Measurements from ENCODE around the gene AKAP10. TPM values are rescaled to one million over a fixed set of nuclear protein-coding genes. Genes with fewer than 3 reads are reported as not detected.

Gene AKAP10
- 10.7 and 13.6 TPM in 2 replicates for total RNA-seq

GRCh38 chr17:19977293-19978208 lies at the start of gene AKAP10:
Gene AKAP10, minus strand, starts transcription at chr17:19977828. Its CDS starts 149 bp downstream, at chr17:19977679.

GRCh38 chr17:20009302-20010098 lies 31.9 kb upstream of the AKAP10 start, which contains the start of gene SPECC1:
Gene SPECC1, plus strand, starts transcription at chr17:20009359. Its CDS starts 87,293 bp downstream, at chr17:20096652.

GRCh38 chr17:19867329-19868078 lies 110.1 kb downstream of the AKAP10 start, which contains the start of gene ULK2:
Gene ULK2, minus strand, starts transcription at chr17:19867936. Its CDS starts 519 bp downstream, at chr17:19867417.

Other genes with a start within 250 kb of the AKAP10 start
- gene ALDH3A1, start 229.5 kb downstream of the AKAP10 start, total RNA-seq, result not detected in 2 replicates
- 8.9 and 9.5 TPM in 2 replicates for gene ULK2, start 109.9 kb downstream of the AKAP10 start, total RNA-seq
- 11.6 and 13.1 TPM in 2 replicates for gene SPECC1, start 31.5 kb upstream of the AKAP10 start, total RNA-seq

Measured in bronchus fibroblast of lung (primary cell).